Naive thymus-derived CD4-positive, alpha-beta T cell (primary cell): Measurements from ENCODE around the gene GORASP1. TPM values are rescaled to one million over a fixed set of nuclear protein-coding genes. Genes with fewer than 3 reads are reported as not detected.

Source experiments
- ATAC-seq: fragments of 150-1000 bp; cut with Tn5 transposase; 2 replicates; pipeline ENCODE4 v1.10.0; 2021; ENCODE audit warnings: mild to moderate bottlenecking, moderate library complexity
- CTCF ChIA-PET: fragments of 350-600 bp; sonication (Branson Sonifier 250); formaldehyde crosslinking; loops from one replicate; lab custom pipeline; 2021; ENCODE audit warnings: antibody characterized with exemption; lab: Charles Lee
- POLR2A ChIA-PET: fragments of 350-600 bp; sonication (Branson Sonifier 250); formaldehyde crosslinking; loops from one replicate; lab custom pipeline; 2021; ENCODE audit warnings: antibody characterized with exemption, inconsistent platforms; lab: Charles Lee
- DNase-seq, 9 donors: peaks; one replicate each; pipeline versions ENCODE4 v3.0.0 to v3.0.0-alpha.2; 2020 to 2022; ENCODE audit warnings: mixed read lengths in 1 of 9
- H3K27ac ChIP-seq: one replicate; pipeline ENCODE4 v1.7.0; 2013; ENCODE audit warnings: mild to moderate bottlenecking, low read depth, low read length, moderate library complexity
- H3K27me3 ChIP-seq, 2 donors: one replicate each; pipeline ENCODE4 v1.7.0; 2013; ENCODE audit warnings: low read length in 2 of 2, mild to moderate bottlenecking in 2 of 2, moderate library complexity in 2 of 2; ENCODE audit not compliant: control insufficient read depth in 2 of 2, insufficient read depth in 2 of 2
- H3K36me3 ChIP-seq, 3 experiments: 1 replicate in 2 of 3; 2 replicates in 1 of 3; pipeline ENCODE4 v1.7.0; 2013; ENCODE audit warnings: low read length in 3 of 3, mild to moderate bottlenecking in 3 of 3, moderate library complexity in 1 of 3; ENCODE audit not compliant: insufficient read depth in 3 of 3, control insufficient read depth in 2 of 3
- H3K4me1 ChIP-seq, 2 donors: one replicate each; pipeline ENCODE4 v1.7.0; 2013; ENCODE audit warnings: low read length in 2 of 2, mild to moderate bottlenecking in 2 of 2, moderate library complexity in 1 of 2; ENCODE audit not compliant: control insufficient read depth in 2 of 2, insufficient read depth in 2 of 2
- H3K4me3 ChIP-seq: 2 replicates; pipeline ENCODE4 v1.7.0; 2013; ENCODE audit warnings: mild to moderate bottlenecking, low read length
- H3K9me3 ChIP-seq, 3 experiments: 1 replicate in 2 of 3; 2 replicates in 1 of 3; pipeline ENCODE4 v1.7.0; 2013; ENCODE audit warnings: low read length in 3 of 3; ENCODE audit not compliant: control insufficient read depth in 2 of 3
- H3K27ac Mint-ChIP-seq, 9 donors: one replicate each; pipeline ENCODE4 v1.8.0; 2020 to 2022; ENCODE audit warnings: mixed read lengths in 9 of 9, mild to moderate bottlenecking in 8 of 9, moderate library complexity in 5 of 9, inconsistent platforms in 2 of 9
- H3K27me3 Mint-ChIP-seq, 5 donors: one replicate each; pipeline ENCODE4 v1.8.0; 2021 to 2022; ENCODE audit warnings: mixed read lengths in 5 of 5, mild to moderate bottlenecking in 1 of 5
- H3K36me3 Mint-ChIP-seq, 5 donors: one replicate each; pipeline ENCODE4 v1.8.0; 2020 to 2022; ENCODE audit warnings: mixed read lengths in 5 of 5, mild to moderate bottlenecking in 3 of 5, inconsistent platforms in 1 of 5
- H3K4me1 Mint-ChIP-seq, 7 donors: one replicate each; pipeline ENCODE4 v1.8.0; 2020 to 2022; ENCODE audit warnings: mixed read lengths in 7 of 7, mild to moderate bottlenecking in 3 of 7, inconsistent platforms in 1 of 7
- H3K4me3 Mint-ChIP-seq, 10 donors: one replicate each; pipeline ENCODE4 v1.8.0; 2020 to 2022; ENCODE audit warnings: mild to moderate bottlenecking in 10 of 10, mixed read lengths in 10 of 10, moderate library complexity in 6 of 10, inconsistent platforms in 2 of 10
- H3K9me3 Mint-ChIP-seq, 11 donors: one replicate each; pipeline ENCODE4 v1.8.0; 2020 to 2022; ENCODE audit warnings: mixed read lengths in 11 of 11, mild to moderate bottlenecking in 4 of 11, inconsistent platforms in 1 of 11, moderate library complexity in 1 of 11
- intact Hi-C, 2 donors: fragments of 100-400 bp; cut with micrococcal nuclease; formaldehyde crosslinking; loops; one replicate each; pipeline ENCODE4 v1.15.1; 2023
- polyA plus RNA-seq, 2 donors: library from polyadenylated mRNA; unstranded; fragments of 300-500 nt; fragmentation: Illumina TruSeq; gene quantifications; one replicate each; pipeline ENCODE4 v1.2.3, GENCODE V29; 2021
- total RNA-seq, 6 experiments: library from RNA in 5 of 6; stranded (reverse) in 5 of 6; gene quantifications; 1 replicate in 5 of 6; 2 replicates in 1 of 6; pipeline ENCODE4 v1.2.3 and lab custom pipeline; 2021 to 2026

GORASP1 gene
- total and polyA plus RNA-seq, 7 experiments from 2014 or later = 14.8 to 58.5 (median 43.5) TPM

DNA sequence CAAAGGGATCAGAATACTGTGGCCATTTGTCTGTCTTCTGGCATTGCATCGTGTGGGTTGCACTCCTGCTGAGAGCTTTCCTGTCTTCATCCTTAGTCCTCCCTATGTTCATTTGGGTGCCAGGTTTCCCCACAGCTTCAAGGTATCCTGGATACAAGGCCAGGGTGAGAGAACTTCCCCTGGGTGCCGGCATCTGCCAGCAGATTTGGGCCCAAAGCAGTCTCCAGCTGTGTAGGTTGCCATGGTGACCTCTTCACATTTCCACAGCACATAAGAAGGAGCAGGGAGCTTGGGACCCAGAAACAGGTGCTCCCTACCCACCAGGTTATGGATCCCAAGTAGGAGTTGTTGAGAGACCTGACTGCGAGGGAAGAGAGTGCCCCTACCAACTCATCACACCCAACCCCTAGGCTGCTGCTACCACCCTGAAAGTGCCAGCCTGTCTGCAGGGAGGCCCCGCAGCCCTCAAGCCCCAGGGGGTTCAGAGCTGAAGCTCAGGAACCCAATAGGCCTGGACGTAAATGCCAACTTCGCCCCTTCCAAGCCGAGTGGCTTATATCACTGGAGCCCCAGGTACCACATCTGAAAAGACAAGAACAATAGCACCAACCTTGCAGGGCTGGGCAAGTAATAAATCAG, 20.0 kb upstream of the GORASP1 start:
- Histone ChIP-seq H3K4me1 (peaks cover 12 to 14% of the 10 kb centered on the region in 2 donors), H3K36me3 (no peaks in the 10 kb centered on the region), H3K9me3 (no peaks in the 10 kb centered on the region), H3K27me3 (no peaks in the 10 kb centered on the region), H3K4me3 (no peak overlapping the region), H3K27ac (no peak overlapping the region)
- intact Hi-C loops = loop anchor here (2.0 to 5.0 kb wide), 2 partner anchors 19 to 80 kb away; no protein-coding TSS in a partner anchor
- CTCF ChIA-PET = interaction anchor here (0.6 to 10.3 kb wide), 15 partner anchors 11 to 168 kb away, joined by 3 to 191 read pairs (median 3); no protein-coding TSS in a partner anchor
- peak overlapping the region in 4 of 10 donors; percentile 9 to 18 (median 10) for H3K4me3 Mint-ChIP-seq
- DNase-seq = no peak
- H3K27me3 Mint-ChIP-seq = peaks cover 0 to 7% (median 0%) of the 10 kb centered on the region in 5 donors
- ATAC-seq = no peak
- peaks cover 0 to 3% (median 0%) of the 10 kb centered on the region in 5 donors for H3K36me3 Mint-ChIP-seq
- POLR2A ChIA-PET = interaction anchor here (0.8 to 2.0 kb wide), 3 partner anchors 19 to 161 kb away, joined by 3 to 12 read pairs (median 7); no protein-coding TSS in a partner anchor
- H3K4me1 Mint-ChIP-seq = peaks cover 15 to 38% (median 24%) of the 10 kb centered on the region in 7 donors
- H3K27ac Mint-ChIP-seq = peak overlapping the region; percentile 12 to 87 (median 43)
- no peaks in the 10 kb centered on the region for H3K9me3 Mint-ChIP-seq

- no peak overlapping the region for H3K27ac ChIP-seq
- H3K4me1 ChIP-seq = peaks cover 12 to 14% of the 10 kb centered on the region in 2 donors
- H3K36me3 Mint-ChIP-seq = peaks cover 0 to 3% (median 0%) of the 10 kb centered on the region in 5 donors
- ATAC-seq = peak; percentile 60
- H3K9me3 ChIP-seq = no peaks in the 10 kb centered on the region
- H3K4me3 ChIP-seq = no peak overlapping the region
- no peaks in the 10 kb centered on the region for H3K9me3 Mint-ChIP-seq
- H3K4me3 Mint-ChIP-seq = no peak overlapping the region
- POLR2A ChIA-PET = interaction anchor here (0.6 to 2.0 kb wide), 3 partner anchors 19 to 169 kb away, joined by 3 to 12 read pairs (median 4); no protein-coding TSS in a partner anchor
- peaks cover 15 to 34% (median 24%) of the 10 kb centered on the region in 7 donors for H3K4me1 Mint-ChIP-seq
- peaks cover 0 to 10% (median 0%) of the 10 kb centered on the region in 5 donors for H3K27me3 Mint-ChIP-seq
- intact Hi-C loops = loop anchor here (1.0 to 5.0 kb wide), 7 partner anchors 20 to 166 kb away; no protein-coding TSS in a partner anchor
- H3K36me3 ChIP-seq = no peaks in the 10 kb centered on the region
- CTCF ChIA-PET = interaction anchor here (0.7 to 10.3 kb wide), 14 partner anchors 11 to 251 kb away, joined by 3 to 191 read pairs (median 4); partner anchors contain the start of gene XIRP1
- DNase-seq = peak in 4 of 9 donors; percentile 39 to 59 (median 50)
- peak overlapping the region in 6 of 9 donors; percentile 22 to 87 (median 54) for H3K27ac Mint-ChIP-seq
- H3K27me3 ChIP-seq = no peaks in the 10 kb centered on the region
Measured at GRCh38 chr3:39126532-39127071, 19.2 kb upstream of the GORASP1 start.

GRCh38 chr3:39125841-39126500, 18.5 kb upstream of the GORASP1 start:
- H3K4me1 Mint-ChIP-seq = peaks cover 15 to 29% (median 24%) of the 10 kb centered on the region in 7 donors
- intact Hi-C loops = loop anchor here (1.0 to 5.0 kb wide), 8 partner anchors 17 to 166 kb away; no protein-coding TSS in a partner anchor
- ATAC-seq (no peak), DNase-seq (no peak)
- no peaks in the 10 kb centered on the region for H3K9me3 Mint-ChIP-seq
- Histone ChIP-seq H3K27ac (no peak overlapping the region), H3K9me3 (no peaks in the 10 kb centered on the region), H3K36me3 (no peaks in the 10 kb centered on the region), H3K27me3 (no peaks in the 10 kb centered on the region), H3K4me3 (no peak overlapping the region), H3K4me1 (peaks cover 12 to 14% of the 10 kb centered on the region in 2 donors)
- peaks cover 0 to 10% (median 0%) of the 10 kb centered on the region in 5 donors for H3K27me3 Mint-ChIP-seq
- POLR2A ChIA-PET = interaction anchor here (0.6 to 2.0 kb wide), 3 partner anchors 20 to 169 kb away, joined by 3 to 12 read pairs (median 4); no protein-coding TSS in a partner anchor
- CTCF ChIA-PET = interaction anchor here (0.6 to 10.3 kb wide), 13 partner anchors 10 to 252 kb away, joined by 3 to 191 read pairs (median 4); partner anchors contain the start of gene XIRP1
- H3K36me3 Mint-ChIP-seq = peaks cover 0 to 3% (median 0%) of the 10 kb centered on the region in 5 donors
- H3K4me3 Mint-ChIP-seq = peak overlapping the region in 1 of 10 donors; percentile 8
- H3K27ac Mint-ChIP-seq = peak overlapping the region in 1 of 9 donors; percentile 86

GRCh38 chr3:39124876-39125840, 17.7 kb upstream of the GORASP1 start:
- Mint-ChIP-seq H3K9me3 (no peaks in the 10 kb centered on the region), H3K4me1 (peaks cover 15 to 28% (median 24%) of the 10 kb centered on the region in 7 donors), H3K27me3 (peaks cover 0 to 10% (median 0%) of the 10 kb centered on the region in 5 donors), H3K27ac (no peak overlapping the region), H3K4me3 (no peak overlapping the region), H3K36me3 (peaks cover 0 to 3% (median 0%) of the 10 kb centered on the region in 5 donors)
- POLR2A ChIA-PET = no interaction called here
- Histone ChIP-seq H3K4me1 (peaks cover 12 to 14% of the 10 kb centered on the region in 2 donors), H3K9me3 (no peaks in the 10 kb centered on the region), H3K27me3 (no peaks in the 10 kb centered on the region), H3K27ac (no peak overlapping the region), H3K36me3 (no peaks in the 10 kb centered on the region), H3K4me3 (no peak overlapping the region)
- CTCF ChIA-PET = interaction anchor here (0.7 to 10.3 kb wide), 5 partner anchors 17 to 170 kb away, joined by 3 to 191 read pairs (median 5); no protein-coding TSS in a partner anchor
- DNase-seq (no peak), ATAC-seq (no peak)
- intact Hi-C loops = loop anchor here (2.0 to 5.0 kb wide), 2 partner anchors 16 to 82 kb away; no protein-coding TSS in a partner anchor

GRCh38 chr3:39122813-39123212, 15.4 kb upstream of the GORASP1 start:
- H3K4me3 Mint-ChIP-seq = no peak overlapping the region
- CTCF ChIA-PET = interaction anchor here (0.6 to 10.3 kb wide), 2 partner anchors 135 to 167 kb away, joined by 3 to 191 read pairs; no protein-coding TSS in a partner anchor

More at GRCh38 chr3:39122813-39123212, 15.4 kb upstream of the GORASP1 start:
- Mint-ChIP-seq H3K36me3 (peaks cover 0 to 7% (median 0%) of the 10 kb centered on the region in 5 donors), H3K27ac (no peak overlapping the region), H3K27me3 (peaks cover 0 to 10% (median 0%) of the 10 kb centered on the region in 5 donors), H3K9me3 (no peaks in the 10 kb centered on the region), H3K4me1 (peaks cover 12 to 16% (median 15%) of the 10 kb centered on the region in 7 donors)
- H3K36me3 ChIP-seq = no peaks in the 10 kb centered on the region
- intact Hi-C loops = no loop called here
- DNase-seq = no peak
- H3K27ac ChIP-seq = no peak overlapping the region
- POLR2A ChIA-PET = no interaction called here
- ATAC-seq = no peak
- H3K4me3 ChIP-seq = no peak overlapping the region
- no peaks in the 10 kb centered on the region for H3K9me3 ChIP-seq
- H3K27me3 ChIP-seq = no peaks in the 10 kb centered on the region
- H3K4me1 ChIP-seq = peaks cover 6 to 7% of the 10 kb centered on the region in 2 donors
